ENCODE measurements around the gene ASCL2.

Gene ASCL2

DNA sequence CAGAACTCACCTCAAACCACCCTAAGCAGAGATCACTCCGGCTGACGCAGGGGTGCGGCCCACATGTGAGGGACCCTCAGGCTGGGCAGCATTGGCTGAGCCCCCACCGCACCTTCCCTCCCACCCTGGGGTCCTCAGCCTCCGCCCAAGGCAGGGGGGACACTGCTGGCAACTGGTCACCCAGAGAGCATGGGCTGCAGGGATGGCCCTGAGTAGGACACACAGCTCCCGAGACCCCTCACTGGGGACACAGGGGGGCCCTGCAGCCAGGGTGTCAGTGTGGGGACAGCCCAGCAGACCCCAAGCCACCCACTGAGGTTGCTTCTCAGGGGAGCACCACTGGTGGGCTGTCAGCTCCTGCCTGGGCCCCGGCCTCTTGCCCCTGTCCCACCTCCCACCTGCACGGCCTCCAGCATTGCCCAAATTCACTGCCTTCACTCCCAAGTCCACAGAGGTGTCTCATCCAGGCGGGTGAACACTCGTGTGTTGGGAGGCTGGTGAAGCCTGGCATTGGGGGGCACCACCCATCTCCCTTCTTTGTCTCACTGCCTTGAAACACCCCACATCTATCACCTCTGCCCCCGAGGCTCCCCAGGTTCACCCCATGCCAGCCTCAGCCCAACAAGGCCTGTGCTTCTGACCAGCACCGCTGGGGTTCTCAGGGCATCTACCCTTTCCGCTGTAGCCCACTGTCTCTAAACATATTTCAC is 26.7 kb upstream of the ASCL2 start:
- Histone ChIP-seq H3K36me3 (ENCODE audit: control insufficient read depth, insufficient read depth, low read length) (no peaks in the 10 kb centered on the region), H3K4me3 (ENCODE audit: insufficient read depth, low read depth, low read length) (no peak overlapping the region), H3K4me1 (ENCODE audit: control insufficient read depth, insufficient read depth, low read length) (no peaks in the 10 kb centered on the region), H3K27me3 (ENCODE audit: control insufficient read depth, insufficient read depth, low read length, poor library complexity, severe bottlenecking) (peaks cover 10% of the 10 kb centered on the region), H3K9me3 (ENCODE audit: control insufficient read depth, low read length) (no peaks in the 10 kb centered on the region), H3K27ac (ENCODE audit: insufficient read depth, low read depth, low read length, poor library complexity, severe bottlenecking) (no peak overlapping the region)
- WGBS, 2 experiments: 93 to 94% methylated on average over 13 of the region's 13 CpGs

GRCh38 chr11:2295971-2296912 is 25.9 kb upstream of the ASCL2 start:
- H3K9me3 ChIP-seq (ENCODE audit: control insufficient read depth, low read length): no peaks in the 10 kb centered on the region
- 87 to 88% methylated on average over 17 of the region's 17 CpGs for WGBS, 2 experiments

DNA sequence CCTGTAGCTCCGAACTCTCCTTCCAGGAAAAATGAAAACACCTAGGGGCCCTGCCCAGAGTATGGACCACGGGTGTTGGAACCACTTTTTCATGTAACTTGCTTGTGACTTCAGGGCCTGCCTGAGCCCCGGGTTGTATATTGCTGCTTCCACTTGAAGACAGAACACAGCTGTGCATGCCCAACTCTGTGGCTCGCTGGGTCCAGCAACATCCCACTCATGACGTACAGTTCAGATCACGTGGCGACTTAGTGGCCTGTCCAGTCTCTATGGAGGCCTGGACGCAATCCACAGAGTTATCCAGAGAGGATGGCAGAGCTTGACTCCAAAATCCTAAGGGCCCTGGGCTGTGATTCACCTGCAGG is 24.5 kb upstream of the ASCL2 start:
- 92 to 93% methylated on average over 8 of the region's 8 CpGs for WGBS, 2 experiments
- H3K9me3 ChIP-seq (ENCODE audit: control insufficient read depth, low read length): no peaks in the 10 kb centered on the region
- no peak overlapping the region for H3K27ac ChIP-seq (ENCODE audit: insufficient read depth, low read depth, low read length, poor library complexity, severe bottlenecking)
- H3K27me3 ChIP-seq (ENCODE audit: control insufficient read depth, insufficient read depth, low read length, poor library complexity, severe bottlenecking): peaks cover 15% of the 10 kb centered on the region
- no peaks in the 10 kb centered on the region for H3K36me3 ChIP-seq (ENCODE audit: control insufficient read depth, insufficient read depth, low read length)
- no peaks in the 10 kb centered on the region for H3K4me1 ChIP-seq (ENCODE audit: control insufficient read depth, insufficient read depth, low read length)
- no peak overlapping the region for H3K4me3 ChIP-seq (ENCODE audit: insufficient read depth, low read depth, low read length)

More at GRCh38 chr11:2295971-2296912, 25.9 kb upstream of the ASCL2 start:
- H3K27me3 ChIP-seq (ENCODE audit: control insufficient read depth, insufficient read depth, low read length, poor library complexity, severe bottlenecking): peaks cover 10% of the 10 kb centered on the region
- H3K4me1 ChIP-seq (ENCODE audit: control insufficient read depth, insufficient read depth, low read length): no peaks in the 10 kb centered on the region
- no peak overlapping the region for H3K4me3 ChIP-seq (ENCODE audit: insufficient read depth, low read depth, low read length)
- H3K27ac ChIP-seq (ENCODE audit: insufficient read depth, low read depth, low read length, poor library complexity, severe bottlenecking): no peak overlapping the region
- no peaks in the 10 kb centered on the region for H3K36me3 ChIP-seq (ENCODE audit: control insufficient read depth, insufficient read depth, low read length)

- Histone ChIP-seq H3K27me3 (ENCODE audit: control insufficient read depth, insufficient read depth, low read length, poor library complexity, severe bottlenecking) (peaks cover 15% of the 10 kb centered on the region), H3K36me3 (ENCODE audit: control insufficient read depth, insufficient read depth, low read length) (no peaks in the 10 kb centered on the region), H3K9me3 (ENCODE audit: control insufficient read depth, low read length) (no peaks in the 10 kb centered on the region), H3K27ac (ENCODE audit: insufficient read depth, low read depth, low read length, poor library complexity, severe bottlenecking) (no peak overlapping the region), H3K4me1 (ENCODE audit: control insufficient read depth, insufficient read depth, low read length) (no peaks in the 10 kb centered on the region), H3K4me3 (ENCODE audit: insufficient read depth, low read depth, low read length) (no peak overlapping the region)
- 84 to 85% methylated on average over 27 of the region's 27 CpGs for WGBS, 2 experiments
Measured at GRCh38 chr11:2293984-2294925, 23.9 kb upstream of the ASCL2 start.

- Histone ChIP-seq H3K36me3 (ENCODE audit: control insufficient read depth, insufficient read depth, low read length) (no peaks in the 10 kb centered on the region), H3K4me3 (ENCODE audit: insufficient read depth, low read depth, low read length) (no peak overlapping the region), H3K27ac (ENCODE audit: insufficient read depth, low read depth, low read length, poor library complexity, severe bottlenecking) (no peak overlapping the region), H3K27me3 (ENCODE audit: control insufficient read depth, insufficient read depth, low read length, poor library complexity, severe bottlenecking) (peaks cover 15% of the 10 kb centered on the region), H3K4me1 (ENCODE audit: control insufficient read depth, insufficient read depth, low read length) (no peaks in the 10 kb centered on the region), H3K9me3 (ENCODE audit: control insufficient read depth, low read length) (no peaks in the 10 kb centered on the region)
- WGBS, 2 experiments: 88% methylated on average over 20 of the region's 20 CpGs
Measured at GRCh38 chr11:2293531-2293971, 23.2 kb upstream of the ASCL2 start.

- Histone ChIP-seq H3K36me3 (ENCODE audit: control insufficient read depth, insufficient read depth, low read length) (no peaks in the 10 kb centered on the region), H3K9me3 (ENCODE audit: control insufficient read depth, low read length) (no peaks in the 10 kb centered on the region), H3K4me1 (ENCODE audit: control insufficient read depth, insufficient read depth, low read length) (no peaks in the 10 kb centered on the region), H3K27ac (ENCODE audit: insufficient read depth, low read depth, low read length, poor library complexity, severe bottlenecking) (no peak overlapping the region), H3K4me3 (ENCODE audit: insufficient read depth, low read depth, low read length) (no peak overlapping the region), H3K27me3 (ENCODE audit: control insufficient read depth, insufficient read depth, low read length, poor library complexity, severe bottlenecking) (peaks cover 16% of the 10 kb centered on the region)
- 65 to 69% methylated on average over 10 of the region's 10 CpGs for WGBS, 2 experiments
Measured at GRCh38 chr11:2290351-2290841, 20.0 kb upstream of the ASCL2 start.

DNA sequence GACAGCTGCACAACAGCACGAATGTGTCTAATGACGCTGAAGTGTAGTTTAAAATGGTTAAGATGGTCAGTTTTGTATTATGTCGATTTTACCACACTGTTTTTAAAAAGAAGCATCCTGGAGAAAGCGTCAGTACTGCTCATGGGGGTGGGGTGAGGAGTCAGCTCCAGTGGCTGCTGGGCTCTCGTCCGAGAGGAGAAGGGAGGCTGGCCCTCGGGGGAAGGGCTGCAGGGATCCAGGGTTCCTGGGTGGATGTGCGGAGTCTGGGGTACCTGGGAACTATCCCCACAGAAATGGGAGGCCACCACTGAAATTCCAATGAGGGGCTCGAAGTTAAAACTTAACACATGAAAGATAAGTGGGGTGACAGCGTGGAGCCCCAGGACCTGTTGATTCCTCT is 19.5 kb upstream of the ASCL2 start:
- Histone ChIP-seq H3K36me3 (ENCODE audit: control insufficient read depth, insufficient read depth, low read length) (no peaks in the 10 kb centered on the region), H3K27me3 (ENCODE audit: control insufficient read depth, insufficient read depth, low read length, poor library complexity, severe bottlenecking) (peaks cover 16% of the 10 kb centered on the region), H3K4me3 (ENCODE audit: insufficient read depth, low read depth, low read length) (no peak overlapping the region), H3K4me1 (ENCODE audit: control insufficient read depth, insufficient read depth, low read length) (no peaks in the 10 kb centered on the region), H3K27ac (ENCODE audit: insufficient read depth, low read depth, low read length, poor library complexity, severe bottlenecking) (no peak overlapping the region), H3K9me3 (ENCODE audit: control insufficient read depth, low read length) (no peaks in the 10 kb centered on the region)
- WGBS, 2 experiments: 77 to 79% methylated on average over 10 of the region's 10 CpGs

DNA sequence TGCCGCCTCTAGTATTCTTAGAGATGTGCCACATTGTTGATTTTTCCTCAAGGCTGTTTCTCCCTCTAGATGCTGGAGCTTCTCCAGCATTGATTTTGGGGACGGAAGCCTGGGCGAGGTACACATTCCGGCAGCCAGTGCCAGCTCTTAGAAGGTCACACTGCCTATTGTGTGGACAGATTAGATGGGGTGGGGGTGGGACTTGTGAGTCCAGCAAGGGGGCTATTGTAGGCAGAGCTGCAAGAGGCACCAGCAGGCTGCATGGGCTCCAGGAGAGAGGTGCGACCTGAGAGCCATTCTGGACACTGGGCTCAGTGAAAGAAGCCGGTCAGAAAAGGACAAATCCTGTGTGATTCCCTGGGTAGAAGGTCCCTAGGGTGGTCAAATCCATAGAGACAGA is 19.0 kb upstream of the ASCL2 start:
- no peak overlapping the region for H3K4me3 ChIP-seq (ENCODE audit: insufficient read depth, low read depth, low read length)

DNA sequence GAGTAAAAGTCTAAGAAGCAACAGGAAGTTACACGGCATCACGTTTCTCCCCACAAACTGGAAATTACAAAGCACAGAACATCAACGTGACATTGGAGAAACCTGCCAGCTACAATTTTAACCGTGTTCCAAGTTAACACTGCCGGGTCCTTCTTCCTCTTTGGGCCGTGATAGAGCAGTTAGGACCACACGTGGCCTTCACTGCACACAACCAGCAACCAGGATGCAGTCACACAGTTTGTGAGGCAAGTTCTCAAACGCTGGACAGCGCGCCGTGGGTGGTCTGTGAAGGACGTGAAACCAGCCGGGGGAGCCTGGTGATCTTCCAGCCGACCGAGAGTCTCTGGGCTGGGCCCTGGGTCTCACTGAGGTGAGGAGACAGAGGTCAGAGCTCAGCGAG is 16.7 kb upstream of the ASCL2 start:
- H3K27me3 ChIP-seq (ENCODE audit: control insufficient read depth, insufficient read depth, low read length, poor library complexity, severe bottlenecking): peaks cover 8% of the 10 kb centered on the region
- H3K4me1 ChIP-seq (ENCODE audit: control insufficient read depth, insufficient read depth, low read length): no peaks in the 10 kb centered on the region
- H3K36me3 ChIP-seq (ENCODE audit: control insufficient read depth, insufficient read depth, low read length): no peaks in the 10 kb centered on the region
- WGBS, 2 experiments: 85% methylated on average over 16 of the region's 16 CpGs
- H3K4me3 ChIP-seq (ENCODE audit: insufficient read depth, low read depth, low read length): no peak overlapping the region
- no peaks in the 10 kb centered on the region for H3K9me3 ChIP-seq (ENCODE audit: control insufficient read depth, low read length)
- no peak overlapping the region for H3K27ac ChIP-seq (ENCODE audit: insufficient read depth, low read depth, low read length, poor library complexity, severe bottlenecking)

More for the DNA sequence above, 19.0 kb upstream of the ASCL2 start:
- 91 to 92% methylated on average over 6 of the region's 6 CpGs for WGBS, 2 experiments
- Histone ChIP-seq H3K4me1 (ENCODE audit: control insufficient read depth, insufficient read depth, low read length) (no peaks in the 10 kb centered on the region), H3K27me3 (ENCODE audit: control insufficient read depth, insufficient read depth, low read length, poor library complexity, severe bottlenecking) (peaks cover 13% of the 10 kb centered on the region), H3K36me3 (ENCODE audit: control insufficient read depth, insufficient read depth, low read length) (no peaks in the 10 kb centered on the region), H3K9me3 (ENCODE audit: control insufficient read depth, low read length) (no peaks in the 10 kb centered on the region), H3K27ac (ENCODE audit: insufficient read depth, low read depth, low read length, poor library complexity, severe bottlenecking) (no peak overlapping the region)

Data from ectodermal cell (in vitro differentiated cells).